GM18502 (cell line): ENCODE measurements around the gene NIPBL.
"Not testable (repeated sequence)": the region's sequence is repeated elsewhere in the genome, so short reads cannot be mapped to it uniquely, and the experiment has no call there.

Experiments
- ATAC-seq: cut with Tn5 transposase; IDR thresholded peaks from one replicate; pipeline ENCODE4 v1.9.1; 2021; ENCODE audit warnings: mild to moderate bottlenecking; ENCODE audit not compliant: unreplicated experiment, poor library complexity

Gene NIPBL

GRCh38 chr5:37013181-37013580 lies 136.6 kb downstream of the NIPBL start:
- not testable (repeated sequence) for ATAC-seq

GRCh38 chr5:37014321-37014720 lies 137.8 kb downstream of the NIPBL start:
- no peak for ATAC-seq

- ATAC-seq = no peak
Measured at GRCh38 chr5:37015795-37016666, 139.5 kb downstream of the NIPBL start.

GRCh38 chr5:37028910-37029309 lies 152.3 kb downstream of the NIPBL start:
- no peak for ATAC-seq

- no peak for ATAC-seq
Measured at GRCh38 chr5:37029436-37029835, 152.9 kb downstream of the NIPBL start.

- ATAC-seq = no peak
Measured at GRCh38 chr5:37034955-37035354, 158.4 kb downstream of the NIPBL start.

GRCh38 chr5:37037840-37038239 lies 161.3 kb downstream of the NIPBL start:
- ATAC-seq = no peak

- no peak for ATAC-seq
Measured at GRCh38 chr5:37039824-37040223, 163.3 kb downstream of the NIPBL start.

GRCh38 chr5:37043693-37044092 lies 167.1 kb downstream of the NIPBL start:
- ATAC-seq = no peak

- no peak for ATAC-seq
Measured at GRCh38 chr5:37044120-37044519, 167.6 kb downstream of the NIPBL start.

- ATAC-seq = no peak
Measured at GRCh38 chr5:37045703-37046102, 169.1 kb downstream of the NIPBL start.

GRCh38 chr5:37047947-37048346 lies 171.4 kb downstream of the NIPBL start:
- no peak for ATAC-seq

- ATAC-seq = no peak
Measured at GRCh38 chr5:37054391-37054790, 177.8 kb downstream of the NIPBL start.

GRCh38 chr5:37055383-37055990 lies 178.9 kb downstream of the NIPBL start:
- no peak for ATAC-seq

GRCh38 chr5:37056762-37057161 lies 180.2 kb downstream of the NIPBL start:
- no peak for ATAC-seq

- ATAC-seq = no peak
Measured at GRCh38 chr5:37060030-37060429, 183.5 kb downstream of the NIPBL start.

- no peak for ATAC-seq
Measured at GRCh38 chr5:37063739-37064138, 187.2 kb downstream of the NIPBL start.

GRCh38 chr5:37064442-37064841 lies 187.9 kb downstream of the NIPBL start:
- no peak for ATAC-seq

- ATAC-seq = no peak
Measured at GRCh38 chr5:37071487-37071886, 194.9 kb downstream of the NIPBL start.

- no peak for ATAC-seq
Measured at GRCh38 chr5:37071901-37072581, 195.5 kb downstream of the NIPBL start.

GRCh38 chr5:37075399-37075950 lies 198.9 kb downstream of the NIPBL start:
- no peak for ATAC-seq
